Keratinocyte (primary cell): Measurements from ENCODE around the gene ZFYVE26. TPM values are rescaled to one million over a fixed set of nuclear protein-coding genes. Genes with fewer than 3 reads are reported as not detected.

Source experiments
- DNase-seq: peaks from one replicate; pipeline ENCODE4 v3.0.0-alpha.2; 2011; ENCODE audit warnings: low read depth, missing footprints, low spot score
- FAIRE-seq: peaks from 2 replicates; lab custom pipeline; 2011; peaks lifted over from hg19 to GRCh38; lab: Jason Lieb, UNC
- H2AFZ ChIP-seq: 2 replicates; pipeline ENCODE4 v1.6.0; 2012; ENCODE audit warnings: low read length, control low read depth, inconsistent platforms; ENCODE audit not compliant: control insufficient read depth
- H3K27ac ChIP-seq: 2 replicates; pipeline ENCODE4 v1.5.1; 2011; ENCODE audit warnings: low read length; ENCODE audit not compliant: control insufficient read depth, insufficient read depth
- H3K27me3 ChIP-seq: 3 replicates; pipeline ENCODE4 v1.6.0; 2011; ENCODE audit warnings: low read length; ENCODE audit not compliant: control insufficient read depth, insufficient read depth; ENCODE audit errors: extremely low read depth
- H3K36me3 ChIP-seq, 2 experiments: 2 replicates in 1 of 2; 3 replicates in 1 of 2; pipeline ENCODE4 v1.5.1; 2011; ENCODE audit warnings: low read length in 2 of 2, mild to moderate bottlenecking in 1 of 2; ENCODE audit not compliant: control insufficient read depth in 2 of 2, insufficient read depth in 2 of 2; ENCODE audit errors: extremely low read depth in 1 of 2
- H3K4me1 ChIP-seq: 3 replicates; pipeline ENCODE4 v1.5.1; 2011; ENCODE audit warnings: low read length; ENCODE audit not compliant: control insufficient read depth, insufficient read depth; ENCODE audit errors: extremely low read depth
- H3K4me2 ChIP-seq: 3 replicates; pipeline ENCODE4 v1.6.0; 2011; ENCODE audit warnings: low read depth, low read length; ENCODE audit not compliant: control insufficient read depth, insufficient read depth; ENCODE audit errors: extremely low read depth
- H3K4me3 ChIP-seq, 3 experiments: fragments of 200-600 bp in 1 of 3; sonication (generic) in 1 of 3; 2 replicates in 2 of 3; 3 replicates in 1 of 3; pipeline ENCODE4 v1.5.1; 2011 to 2016; ENCODE audit warnings: low read length in 3 of 3, mild to moderate bottlenecking in 3 of 3, control low read depth in 2 of 3, inconsistent platforms in 1 of 3, low read depth in 1 of 3, mixed read lengths in 1 of 3, mixed run types in 1 of 3, moderate library complexity in 1 of 3; ENCODE audit not compliant: control insufficient read depth in 2 of 3, insufficient read depth in 2 of 3; ENCODE audit errors: extremely low read depth in 1 of 3
- H3K79me2 ChIP-seq: 2 replicates; pipeline ENCODE4 v1.6.0; 2012; ENCODE audit warnings: low read length; ENCODE audit not compliant: control insufficient read depth, insufficient read depth
- H3K9ac ChIP-seq: 3 replicates; pipeline ENCODE4 v1.6.0; 2011; ENCODE audit warnings: low read length; ENCODE audit not compliant: control insufficient read depth, insufficient read depth; ENCODE audit errors: extremely low read depth
- H3K9me1 ChIP-seq: 3 replicates; pipeline ENCODE4 v1.6.0; 2011; ENCODE audit warnings: low read length; ENCODE audit not compliant: control insufficient read depth, insufficient read depth; ENCODE audit errors: extremely low read depth
- H3K9me3 ChIP-seq: 2 replicates; pipeline ENCODE4 v1.5.1; 2012; ENCODE audit warnings: low read depth, low read length; ENCODE audit not compliant: control insufficient read depth
- H4K20me1 ChIP-seq: 3 replicates; pipeline ENCODE4 v1.6.0; 2011; ENCODE audit warnings: low read length; ENCODE audit not compliant: control insufficient read depth, insufficient read depth; ENCODE audit errors: extremely low read depth
- CTCF ChIP-seq, 3 experiments: IDR thresholded peaks in 1 of 3; conservative IDR thresholded peaks in 1 of 3; optimal IDR thresholded peaks in 1 of 3; 2 replicates in 2 of 3; 3 replicates in 1 of 3; pipeline versions ENCODE3 to v1.5.1; 2011; ENCODE audit warnings: low read length in 3 of 3, mild to moderate bottlenecking in 3 of 3, moderate library complexity in 2 of 3, control low read depth in 1 of 3, inconsistent platforms in 1 of 3; ENCODE audit not compliant: insufficient read depth in 2 of 3; ENCODE audit errors: extremely low read depth in 1 of 3
- EZH2 ChIP-seq: IDR thresholded peaks from one replicate; pipeline ENCODE4 v1.6.1; 2012; ENCODE audit warnings: inconsistent platforms, mild to moderate bottlenecking, low read length, moderate library complexity
- dilution Hi-C: fragments of 300-500 bp; cut with MboI; formaldehyde crosslinking; loops from one replicate; pipeline ENCODE4 v1.7.0; 2020; ENCODE audit warnings: low sequenced_read_pairs; ENCODE audit not compliant: extremely low pct_ligation_motif_present
- polyA plus RNA-seq, 5 experiments: library from polyadenylated mRNA; depleted of rRNA in 3 of 5; stranded (reverse) in 3 of 5; stranded (forward) in 1 of 5; unstranded in 1 of 5; fragments of >200 nt; gene quantifications; 1 replicate in 1 of 5; 2 replicates in 3 of 5; 3 replicates in 1 of 5; pipeline versions ENCODE4 v1.2.1 to v1.2.3, GENCODE V29; 2011 to 2012; ENCODE audit warnings: missing spikeins in 2 of 5, low read depth in 1 of 5, low replicate concordance in 1 of 5

Gene ZFYVE26
- polyA plus RNA-seq, 1 donor (not counting 4 experiments of a cell fraction or from before 2014, with no cell fraction given): 9.8 TPM

GRCh38 chr14:67749341-67750084 lies 66.9 kb downstream of the ZFYVE26 start:
- H2AFZ ChIP-seq: no peak overlapping the region
- H3K9ac ChIP-seq: no peak overlapping the region
- no peaks in the 10 kb centered on the region for H3K9me3 ChIP-seq
- no peak overlapping the region for H3K4me2 ChIP-seq
- H3K27me3 ChIP-seq: no peaks in the 10 kb centered on the region
- H3K36me3 ChIP-seq: peaks cover 10 to 30% of the 10 kb centered on the region in 2 experiments
- no peaks in the 10 kb centered on the region for H3K9me1 ChIP-seq
- H4K20me1 ChIP-seq: no peaks in the 10 kb centered on the region
- no peak overlapping the region for H3K4me3 ChIP-seq
- FAIRE-seq (no peak), DNase-seq (no peak)
- H3K79me2 ChIP-seq: no peaks in the 10 kb centered on the region
- no peak for TF ChIP-seq EZH2
- TF ChIP-seq CTCF (optimal IDR thresholded peaks at IDR 0.05 in 1 of 3, IDR thresholded peaks at IDR 0.05 in 1 of 3, conservative IDR thresholded peaks at IDR 0.05 in 1 of 3; ENCODE audit: extremely low read depth in 1 of 3, insufficient read depth in 2 of 3, low read length in 3 of 3): no peak
- dilution Hi-C loops: no loop called here
- no peak overlapping the region for H3K27ac ChIP-seq
- H3K4me1 ChIP-seq: no peaks in the 10 kb centered on the region

GRCh38 chr14:67748312-67748711 lies 68.1 kb downstream of the ZFYVE26 start:
- no peak overlapping the region for H3K9ac ChIP-seq
- dilution Hi-C loops: no loop called here
- no peak overlapping the region for H3K4me3 ChIP-seq
- H4K20me1 ChIP-seq: no peaks in the 10 kb centered on the region
- H3K9me1 ChIP-seq: no peaks in the 10 kb centered on the region
- H3K36me3 ChIP-seq: peaks cover 10 to 24% of the 10 kb centered on the region in 2 experiments
- no peaks in the 10 kb centered on the region for H3K27me3 ChIP-seq
- no peak for DNase-seq
- no peaks in the 10 kb centered on the region for H3K79me2 ChIP-seq
- no peak overlapping the region for H3K27ac ChIP-seq
- H2AFZ ChIP-seq: no peak overlapping the region
- no peak for TF ChIP-seq CTCF (optimal IDR thresholded peaks at IDR 0.05 in 1 of 3, IDR thresholded peaks at IDR 0.05 in 1 of 3, conservative IDR thresholded peaks at IDR 0.05 in 1 of 3; ENCODE audit: extremely low read depth in 1 of 3, insufficient read depth in 2 of 3, low read length in 3 of 3)
- no peak for TF ChIP-seq EZH2
- H3K9me3 ChIP-seq: no peaks in the 10 kb centered on the region
- no peak overlapping the region for H3K4me2 ChIP-seq
- no peaks in the 10 kb centered on the region for H3K4me1 ChIP-seq
- FAIRE-seq: no peak
